Liver (tissue), 3 donors: Measurements from ENCODE around the gene EZR.

Experiments used
- CTCF ChIP-seq: fragments of 150-350 bp; IDR thresholded peaks from 2 replicates; pipeline ENCODE4 v1.5.1; 2017; ENCODE audit warnings: improper control_type of control experiment, low read depth, low read length; ENCODE audit not compliant: missing input control
- FOXA1 ChIP-seq: IDR thresholded peaks from 2 replicates; pipeline ENCODE4 v1.6.1; 2016; ENCODE audit warnings: antibody characterized with exemption
- FOXA2 ChIP-seq: IDR thresholded peaks from 2 replicates; pipeline ENCODE4 v1.6.1; 2016; ENCODE audit warnings: antibody characterized with exemption
- RAD21 ChIP-seq, 2 donors: IDR thresholded peaks; 2 replicates each; pipeline ENCODE4 v1.6.1; 2016; ENCODE audit warnings: antibody characterized with exemption in 2 of 2, mild to moderate bottlenecking in 2 of 2
- REST ChIP-seq: IDR thresholded peaks from 2 replicates; pipeline ENCODE4 v1.6.1; 2016; ENCODE audit warnings: antibody characterized with exemption, mild to moderate bottlenecking
- SP1 ChIP-seq: IDR thresholded peaks from 2 replicates; pipeline ENCODE4 v1.6.1; 2018; ENCODE audit warnings: antibody characterized with exemption, mild to moderate bottlenecking
- TAF1 ChIP-seq: conservative IDR thresholded peaks from 2 replicates; pipeline ENCODE4 v1.6.1; 2016; ENCODE audit warnings: antibody characterized with exemption, mild to moderate bottlenecking
- YY1 ChIP-seq: IDR thresholded peaks from 2 replicates; pipeline ENCODE4 v1.6.1; 2016; ENCODE audit warnings: antibody characterized with exemption, mild to moderate bottlenecking
- donor health status: healthy.
- donor health status: healthy.

- TF ChIP-seq CTCF (no peak), RAD21 (IDR thresholded peaks at IDR 0.05) (no peak), REST (no peak), FOXA2 (no peak), YY1 (no peak), FOXA1 (no peak), TAF1 (no peak), SP1 (no peak)
Observed at GRCh38 chr6:158762787-158763433, 56.3 kb downstream of the EZR start.
